OCI-LY3 (cell line): ENCODE measurements around the gene LRGUK.

Experiments used
- EZH2phosphoT487 ChIP-seq: fragments of 200-600 bp; shearing (Covaris generic); IDR thresholded peaks from 2 replicates; pipeline ENCODE4 v1.6.1; 2018; ENCODE audit warnings: antibody characterized with exemption, mixed run types, low read depth
- TF ChIP-seq, protein P1 (sequence below): fragments of 200-600, 300-600 bp; sonication (generic); IDR thresholded peaks from 2 replicates; pipeline ENCODE4 v1.5.1; 2014; ENCODE audit warnings: antibody characterized with exemption, low read length, low read depth

DNA sequence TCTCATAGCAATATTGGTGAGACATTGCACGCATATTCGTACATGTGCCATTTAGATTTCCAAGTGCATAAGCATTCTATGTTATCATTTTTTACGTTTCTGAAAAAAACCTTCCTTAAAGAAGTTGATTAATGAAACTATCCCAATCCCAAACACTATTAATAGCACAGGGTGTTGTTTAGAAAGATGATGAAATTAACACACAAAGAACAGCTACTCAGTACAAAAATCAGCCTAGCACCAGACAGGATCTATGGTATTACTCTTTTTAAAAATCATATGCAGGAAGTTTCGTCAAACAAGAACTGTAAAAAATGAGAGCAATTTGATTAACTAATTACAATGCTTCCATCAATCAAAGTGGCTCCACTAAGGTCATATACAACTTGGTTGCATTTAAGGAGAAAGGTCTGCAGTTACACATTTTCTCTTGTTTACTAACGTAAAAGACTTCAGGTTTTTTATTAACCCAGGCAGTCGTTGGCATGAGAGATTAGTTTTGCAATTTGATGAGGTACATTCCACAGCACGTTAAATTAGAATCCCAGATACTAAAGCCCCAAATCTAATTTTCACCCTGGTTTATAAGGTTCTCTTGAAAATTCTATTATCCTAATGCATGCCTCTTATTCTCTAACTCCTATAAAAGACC, 151.5 kb downstream of the LRGUK start:
- TF ChIP-seq EZH2phosphoT487, result no peak
- TF ChIP-seq, protein P1, sequence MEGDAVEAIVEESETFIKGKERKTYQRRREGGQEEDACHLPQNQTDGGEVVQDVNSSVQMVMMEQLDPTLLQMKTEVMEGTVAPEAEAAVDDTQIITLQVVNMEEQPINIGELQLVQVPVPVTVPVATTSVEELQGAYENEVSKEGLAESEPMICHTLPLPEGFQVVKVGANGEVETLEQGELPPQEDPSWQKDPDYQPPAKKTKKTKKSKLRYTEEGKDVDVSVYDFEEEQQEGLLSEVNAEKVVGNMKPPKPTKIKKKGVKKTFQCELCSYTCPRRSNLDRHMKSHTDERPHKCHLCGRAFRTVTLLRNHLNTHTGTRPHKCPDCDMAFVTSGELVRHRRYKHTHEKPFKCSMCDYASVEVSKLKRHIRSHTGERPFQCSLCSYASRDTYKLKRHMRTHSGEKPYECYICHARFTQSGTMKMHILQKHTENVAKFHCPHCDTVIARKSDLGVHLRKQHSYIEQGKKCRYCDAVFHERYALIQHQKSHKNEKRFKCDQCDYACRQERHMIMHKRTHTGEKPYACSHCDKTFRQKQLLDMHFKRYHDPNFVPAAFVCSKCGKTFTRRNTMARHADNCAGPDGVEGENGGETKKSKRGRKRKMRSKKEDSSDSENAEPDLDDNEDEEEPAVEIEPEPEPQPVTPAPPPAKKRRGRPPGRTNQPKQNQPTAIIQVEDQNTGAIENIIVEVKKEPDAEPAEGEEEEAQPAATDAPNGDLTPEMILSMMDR, result no peak
